Measurements from ENCODE around the gene COX4I1. TPM values are rescaled to one million over a fixed set of nuclear protein-coding genes. Genes with fewer than 3 reads are reported as not detected.

COX4I1 gene
- total RNA-seq, 1 experiment from 2014 or later = 673 TPM

GRCh38 chr16:85853547-85854545 lies 54.4 kb downstream of the COX4I1 start:
- H3K9me3 ChIP-seq = no peaks in the 10 kb centered on the region
- H3K4me3 ChIP-seq = no peak overlapping the region
- no peaks in the 10 kb centered on the region for H3K36me3 ChIP-seq
- no peaks in the 10 kb centered on the region; the same call in 1 of the 2 replicates for H3K27me3 ChIP-seq
- DNase-seq = no peak

- Histone ChIP-seq H3K4me3 (no peak overlapping the region), H3K36me3 (no peaks in the 10 kb centered on the region), H3K27me3 (no peaks in the 10 kb centered on the region), H3K9me3 (no peaks in the 10 kb centered on the region)
- DNase-seq = no peak
Measured at GRCh38 chr16:85854935-85855334, 55.4 kb downstream of the COX4I1 start.

- no peaks in the 10 kb centered on the region for H3K36me3 ChIP-seq
- H3K27me3 ChIP-seq = no peaks in the 10 kb centered on the region
- DNase-seq = no peak
- H3K4me3 ChIP-seq = no peak overlapping the region
- no peaks in the 10 kb centered on the region for H3K9me3 ChIP-seq
Measured at GRCh38 chr16:85856079-85856478, 56.6 kb downstream of the COX4I1 start.

GRCh38 chr16:85856585-85856984 lies 57.1 kb downstream of the COX4I1 start:
- Histone ChIP-seq H3K27me3 (no peaks in the 10 kb centered on the region), H3K4me3 (no peak overlapping the region), H3K9me3 (no peaks in the 10 kb centered on the region), H3K36me3 (no peaks in the 10 kb centered on the region)
- no peak for DNase-seq

Other genes starting within 250 kb of the COX4I1 start
- 9.3 and 19.1 TPM in 2 replicates for gene GSE1, start 186.4 kb upstream of the COX4I1 start, total RNA-seq (2014; rRNA removed; shearing (Covaris generic); ENCODE audit: low replicate concordance)
- gene GINS2, start 110.7 kb upstream of the COX4I1 start, total RNA-seq (2014; rRNA removed; shearing (Covaris generic); ENCODE audit: low replicate concordance) = 12.8 and 19.2 TPM in 2 replicates
- 4.6 and 8.7 TPM in 2 replicates for gene C16orf74, start 48.6 kb upstream of the COX4I1 start, total RNA-seq (2014; rRNA removed; shearing (Covaris generic); ENCODE audit: low replicate concordance)
- gene EMC8, start 151 bp upstream of the COX4I1 start, total RNA-seq (2014; rRNA removed; shearing (Covaris generic); ENCODE audit: low replicate concordance) = 37.7 and 46.4 TPM in 2 replicates
- gene IRF8, start 99.5 kb downstream of the COX4I1 start, total RNA-seq (2014; rRNA removed; shearing (Covaris generic); ENCODE audit: low replicate concordance) = not detected in 2 replicates

Measured in MG63 (cell line).